H9 (cell line): Measurements from ENCODE around the gene FAM9C. TPM values are rescaled to one million over a fixed set of nuclear protein-coding genes. Genes with fewer than 3 reads are reported as not detected.

Source experiments
- DNase-seq: peaks from one replicate; pipeline ENCODE4 v3.0.0-alpha.2; 2017
- H2AFZ ChIP-seq: one replicate; pipeline ENCODE4 v1.6.1; 2013; ENCODE audit warnings: mild to moderate bottlenecking, low read length, control low read depth, moderate library complexity
- H2AK5ac ChIP-seq: 2 replicates; pipeline ENCODE4 v1.6.1; 2013; ENCODE audit warnings: low read length, control low read depth, mixed read lengths; ENCODE audit not compliant: insufficient read length
- H2BK120ac ChIP-seq: one replicate; pipeline ENCODE4 v1.6.1; 2013; ENCODE audit warnings: low read depth, mild to moderate bottlenecking, low read length, control low read depth, inconsistent platforms; ENCODE audit not compliant: poor library complexity, severe bottlenecking
- H2BK12ac ChIP-seq: 2 replicates; pipeline ENCODE4 v1.6.1; 2013; ENCODE audit warnings: low read length, control low read depth, mixed read lengths, low read depth; ENCODE audit not compliant: insufficient read length
- H2BK15ac ChIP-seq: 2 replicates; pipeline ENCODE4 v1.6.1; 2013; ENCODE audit warnings: low read depth, low read length, control low read depth
- H2BK20ac ChIP-seq: one replicate; pipeline ENCODE4 v1.6.1; 2013; ENCODE audit warnings: low read depth, mild to moderate bottlenecking, low read length, control low read depth, inconsistent platforms; ENCODE audit not compliant: poor library complexity, severe bottlenecking
- H2BK5ac ChIP-seq: 2 replicates; pipeline ENCODE4 v1.6.1; 2013; ENCODE audit warnings: low read length, control low read depth, mixed read lengths; ENCODE audit not compliant: insufficient read length
- H3K14ac ChIP-seq: 2 replicates; pipeline ENCODE4 v1.6.1; 2013; ENCODE audit warnings: low read length, control low read depth; ENCODE audit not compliant: insufficient read depth
- H3K18ac ChIP-seq: 2 replicates; pipeline ENCODE4 v1.6.1; 2013; ENCODE audit warnings: low read depth, mild to moderate bottlenecking, mixed read lengths, low read length, control low read depth; ENCODE audit not compliant: insufficient read length
- H3K23ac ChIP-seq: 2 replicates; pipeline ENCODE4 v1.6.1; 2013; ENCODE audit warnings: low read length, control low read depth, mixed read lengths, low read depth; ENCODE audit not compliant: insufficient read length
- H3K23me2 ChIP-seq: 2 replicates; pipeline ENCODE4 v1.6.1; 2013; ENCODE audit warnings: low read depth, mild to moderate bottlenecking, mixed read lengths, low read length, control low read depth; ENCODE audit not compliant: insufficient read length, poor library complexity, severe bottlenecking
- H3K27ac ChIP-seq: 2 replicates; pipeline ENCODE4 v1.5.1; 2013; ENCODE audit warnings: low read length, control low read depth, mixed read lengths, low read depth; ENCODE audit not compliant: insufficient read length
- H3K27me3 ChIP-seq: 2 replicates; pipeline ENCODE4 v1.6.1; 2013; ENCODE audit warnings: low read length, control low read depth, inconsistent platforms; ENCODE audit not compliant: insufficient read depth
- H3K4ac ChIP-seq: 2 replicates; pipeline ENCODE4 v1.6.1; 2013; ENCODE audit warnings: low read depth, mild to moderate bottlenecking, control low read depth, inconsistent platforms, low read length, moderate library complexity
- H3K4me1 ChIP-seq: 2 replicates; pipeline ENCODE4 v1.6.1; 2013; ENCODE audit warnings: low read length, control low read depth, inconsistent platforms; ENCODE audit not compliant: insufficient read depth
- H3K4me2 ChIP-seq: 2 replicates; pipeline ENCODE4 v1.6.1; 2013; ENCODE audit warnings: low read length, control low read depth, mixed read lengths; ENCODE audit not compliant: insufficient read length, insufficient read depth
- H3K56ac ChIP-seq: 2 replicates; pipeline ENCODE4 v1.6.1; 2013; ENCODE audit warnings: low read depth, mild to moderate bottlenecking, mixed read lengths, low read length, control low read depth; ENCODE audit not compliant: insufficient read length
- H3K79me1 ChIP-seq: 2 replicates; pipeline ENCODE4 v1.6.1; 2013; ENCODE audit warnings: low read depth, mild to moderate bottlenecking, moderate library complexity, low read length, control low read depth, inconsistent platforms; ENCODE audit not compliant: insufficient read depth, poor library complexity, severe bottlenecking
- H3K79me2 ChIP-seq: 2 replicates; pipeline ENCODE4 v1.6.1; 2013; ENCODE audit warnings: low read length, control low read depth, inconsistent platforms; ENCODE audit not compliant: insufficient read depth
- H3K9ac ChIP-seq: 2 replicates; pipeline ENCODE4 v1.6.1; 2013; ENCODE audit warnings: low read length, control low read depth, mixed read lengths; ENCODE audit not compliant: insufficient read length; ENCODE audit errors: extremely low read depth
- H3K9me3 ChIP-seq: one replicate; pipeline ENCODE4 v1.6.1; 2013; ENCODE audit warnings: low read depth, low read length, inconsistent platforms; ENCODE audit not compliant: control insufficient read depth
- H3T11ph ChIP-seq: one replicate; pipeline ENCODE4 v1.6.1; 2013; ENCODE audit warnings: mild to moderate bottlenecking, low read length, control low read depth, inconsistent platforms
- H4K20me1 ChIP-seq: one replicate; pipeline ENCODE4 v1.6.1; 2013; ENCODE audit not compliant: control insufficient read depth, insufficient read length, insufficient read depth
- H4K5ac ChIP-seq: 2 replicates; pipeline ENCODE4 v1.6.1; 2013; ENCODE audit warnings: low read depth, mild to moderate bottlenecking, mixed read lengths, low read length, control low read depth; ENCODE audit not compliant: insufficient read length
- H4K8ac ChIP-seq: replicated peaks from 2 replicates; pipeline ENCODE4 v1.6.1; 2013; ENCODE audit warnings: low read length, control low read depth, mixed read lengths, low read depth; ENCODE audit not compliant: insufficient read length
- H4K91ac ChIP-seq: 2 replicates; pipeline ENCODE4 v1.6.1; 2013; ENCODE audit warnings: low read depth, mild to moderate bottlenecking, moderate library complexity, mixed read lengths, low read length, control low read depth; ENCODE audit not compliant: insufficient read length
- H3K27ac Mint-ChIP-seq, 3 experiments: 2 replicates in 2 of 3; 3 replicates in 1 of 3; pipeline ENCODE4 v1.8.0; 2020 to 2021; ENCODE audit warnings: mixed read lengths in 3 of 3, mild to moderate bottlenecking in 1 of 3, moderate library complexity in 1 of 3
- H3K27me3 Mint-ChIP-seq: 2 replicates; pipeline ENCODE4 v1.8.0; 2021; ENCODE audit warnings: low read depth, mild to moderate bottlenecking, moderate library complexity, mixed read lengths
- H3K36me3 Mint-ChIP-seq, 3 experiments: 2 replicates in 2 of 3; 3 replicates in 1 of 3; pipeline ENCODE4 v1.8.0; 2020 to 2021; ENCODE audit warnings: low read depth in 3 of 3, mixed read lengths in 3 of 3; ENCODE audit not compliant: insufficient read depth in 1 of 3
- H3K4me1 Mint-ChIP-seq, 2 experiments: 2 replicates each; pipeline ENCODE4 v1.8.0; 2020; ENCODE audit warnings: mixed read lengths in 2 of 2
- H3K4me3 Mint-ChIP-seq, 2 experiments: 2 replicates in 1 of 2; 3 replicates in 1 of 2; pipeline ENCODE4 v1.8.0; 2020 to 2021; ENCODE audit warnings: mild to moderate bottlenecking in 2 of 2, mixed read lengths in 2 of 2, moderate library complexity in 1 of 2
- H3K9me3 Mint-ChIP-seq, 2 experiments: 2 replicates in 1 of 2; 3 replicates in 1 of 2; pipeline ENCODE4 v1.8.0; 2020; ENCODE audit warnings: mild to moderate bottlenecking in 2 of 2, mixed read lengths in 2 of 2, moderate library complexity in 1 of 2
- WGBS: extraction: QIAGEN DNeasy Blood & Tissue Kit; methylation state at CpG from one replicate; pipeline ENCODE4 v1.1.7; 2013; ENCODE audit warnings: missing lambda C conversion rate, low lambda C conversion rate, mixed read lengths; ENCODE audit not compliant: insufficient read length; ENCODE audit errors: extremely low coverage; 5-methylcytosine and 5-hydroxymethylcytosine counted together
- total RNA-seq: library from RNA; stranded (reverse); gene quantifications from 2 replicates; pipeline ENCODE4 v1.2.1, GENCODE V29; 2021
- TF ChIP-seq, protein P1 (sequence below): fragments of 200-600 bp; sonication (generic); conservative IDR thresholded peaks from 3 replicates; pipeline ENCODE4 v1.8.0; 2021; ENCODE audit warnings: antibody characterized with exemption, mild to moderate bottlenecking

FAM9C gene
- total RNA-seq, 1 experiment from 2014 or later: not detected

DNA sequence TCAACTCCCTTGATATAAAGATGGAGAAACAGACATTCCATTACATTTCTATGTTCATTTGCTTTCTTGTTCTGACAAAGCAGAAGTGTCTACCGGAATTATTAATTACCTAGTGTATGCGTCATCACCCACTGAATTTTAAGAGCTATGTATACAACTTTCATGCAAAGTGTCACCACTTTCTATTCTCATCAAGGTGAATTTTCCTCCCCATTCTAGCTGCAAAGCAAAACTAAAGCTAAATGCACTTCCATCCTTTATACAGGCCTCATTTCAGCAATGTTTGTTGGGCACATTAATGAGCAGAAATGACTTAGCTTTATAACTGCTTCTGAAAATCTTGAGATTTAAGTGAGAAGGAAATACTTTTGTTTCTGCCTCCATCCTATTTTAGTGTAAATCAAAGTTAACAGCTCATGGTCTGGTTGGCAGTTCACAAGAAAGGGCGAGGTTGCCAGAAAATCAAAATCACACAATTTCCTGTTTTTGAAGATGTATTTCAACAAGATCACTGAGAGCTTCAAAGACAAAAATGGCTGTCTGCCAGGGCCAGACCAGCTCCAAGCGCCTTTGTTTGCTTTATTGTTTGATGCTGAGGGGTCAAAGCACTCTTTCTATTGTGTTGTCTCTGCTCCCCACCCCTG lies 7.2 kb upstream of the FAM9C start:
- Histone ChIP-seq H2AFZ (no peak overlapping the region), H3K79me2 (no peaks in the 10 kb centered on the region), H3K79me1 (no peaks in the 10 kb centered on the region), H3K18ac (no peak overlapping the region), H2BK20ac (no peak overlapping the region), H4K5ac (no peak overlapping the region), H3K14ac (no peak overlapping the region), H2BK5ac (no peak overlapping the region), H2BK12ac (no peak overlapping the region), H3K23ac (no peak overlapping the region), H2AK5ac (no peak overlapping the region), H3K4ac (no peak overlapping the region), H3K27ac (no peak overlapping the region), H2BK120ac (no peak overlapping the region), H3K4me2 (no peak overlapping the region), H4K91ac (no peak overlapping the region), H3K9me3 (peaks cover 5% of the 10 kb centered on the region), H3K9ac (no peak overlapping the region), H4K8ac (no peak overlapping the region), H3T11ph (no peak overlapping the region), H3K4me1 (no peaks in the 10 kb centered on the region), H4K20me1 (no peaks in the 10 kb centered on the region), H2BK15ac (no peak overlapping the region), H3K56ac (no peak overlapping the region), H3K27me3 (no peaks in the 10 kb centered on the region), H3K23me2 (no peaks in the 10 kb centered on the region)
- peaks cover 60 to 70% of the 10 kb centered on the region in 2 experiments for H3K9me3 Mint-ChIP-seq
- H3K4me3 Mint-ChIP-seq: no peak overlapping the region
- no peaks in the 10 kb centered on the region for H3K4me1 Mint-ChIP-seq
- TF ChIP-seq, protein P1, sequence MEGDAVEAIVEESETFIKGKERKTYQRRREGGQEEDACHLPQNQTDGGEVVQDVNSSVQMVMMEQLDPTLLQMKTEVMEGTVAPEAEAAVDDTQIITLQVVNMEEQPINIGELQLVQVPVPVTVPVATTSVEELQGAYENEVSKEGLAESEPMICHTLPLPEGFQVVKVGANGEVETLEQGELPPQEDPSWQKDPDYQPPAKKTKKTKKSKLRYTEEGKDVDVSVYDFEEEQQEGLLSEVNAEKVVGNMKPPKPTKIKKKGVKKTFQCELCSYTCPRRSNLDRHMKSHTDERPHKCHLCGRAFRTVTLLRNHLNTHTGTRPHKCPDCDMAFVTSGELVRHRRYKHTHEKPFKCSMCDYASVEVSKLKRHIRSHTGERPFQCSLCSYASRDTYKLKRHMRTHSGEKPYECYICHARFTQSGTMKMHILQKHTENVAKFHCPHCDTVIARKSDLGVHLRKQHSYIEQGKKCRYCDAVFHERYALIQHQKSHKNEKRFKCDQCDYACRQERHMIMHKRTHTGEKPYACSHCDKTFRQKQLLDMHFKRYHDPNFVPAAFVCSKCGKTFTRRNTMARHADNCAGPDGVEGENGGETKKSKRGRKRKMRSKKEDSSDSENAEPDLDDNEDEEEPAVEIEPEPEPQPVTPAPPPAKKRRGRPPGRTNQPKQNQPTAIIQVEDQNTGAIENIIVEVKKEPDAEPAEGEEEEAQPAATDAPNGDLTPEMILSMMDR: no peak
- no peak overlapping the region for H3K27ac Mint-ChIP-seq
- no CpG with 5 or more reads among the region's 4 CpGs for WGBS
- DNase-seq: no peak
- peaks cover 3 to 18% (median 10%) of the 10 kb centered on the region in 3 experiments for H3K36me3 Mint-ChIP-seq
- no peaks in the 10 kb centered on the region; the same call in 1 of the 2 replicates for H3K27me3 Mint-ChIP-seq
